Left renal cortex interstitium (tissue), 4 donors: Measurements from ENCODE around the gene PPP1R13L. TPM values are rescaled to one million over a fixed set of nuclear protein-coding genes. Genes with fewer than 3 reads are reported as not detected.

Experiments used
- DNase-seq, 4 donors: peaks; one replicate each; pipeline ENCODE4 v3.0.0-alpha.2; 2013; ENCODE audit warnings: low read depth in 4 of 4, low spot score in 2 of 4, missing footprints in 1 of 4
- polyA plus RNA-seq, 4 donors: library from polyadenylated mRNA; unstranded; fragments of 120-200 nt; gene quantifications; one replicate each; pipeline ENCODE4 v1.2.1, GENCODE V29; 2013; ENCODE audit not compliant: insufficient read length in 4 of 4

The PPP1R13L gene
- polyA plus RNA-seq, 4 donors: 7.5 to 16.5 (median 9.7) TPM

- peak; percentile 98 to 100 (median 99) for DNase-seq
Observed at GRCh38 chr19:45370410-45371204, 34.3 kb downstream of the PPP1R13L start, which contains the start of gene ERCC2. TSS of gene ERCC2 (minus strand) at chr19:45370573. CDS start at chr19:45370540, 33 bp downstream.

GRCh38 chr19:45368737-45369340 lies 36.0 kb downstream of the PPP1R13L start:
- no peak for DNase-seq

GRCh38 chr19:45368127-45368526 lies 36.7 kb downstream of the PPP1R13L start:
- no peak for DNase-seq

GRCh38 chr19:45364696-45365095 lies 40.2 kb downstream of the PPP1R13L start:
- DNase-seq: no peak

GRCh38 chr19:45363861-45364459 lies 40.9 kb downstream of the PPP1R13L start:
- DNase-seq: no peak

- no peak for DNase-seq
Observed at GRCh38 chr19:45362291-45362690, 42.6 kb downstream of the PPP1R13L start.

GRCh38 chr19:45361608-45362007 lies 43.3 kb downstream of the PPP1R13L start:
- no peak for DNase-seq

GRCh38 chr19:45358213-45358792 lies 46.6 kb downstream of the PPP1R13L start:
- no peak for DNase-seq

GRCh38 chr19:45357445-45357783 lies 47.5 kb downstream of the PPP1R13L start:
- no peak for DNase-seq

GRCh38 chr19:45356760-45357444 lies 48.0 kb downstream of the PPP1R13L start:
- no peak for DNase-seq

GRCh38 chr19:45355910-45356309 lies 49.0 kb downstream of the PPP1R13L start:
- no peak for DNase-seq

- no peak for DNase-seq
Observed at GRCh38 chr19:45355402-45355801, 49.5 kb downstream of the PPP1R13L start.

GRCh38 chr19:45354241-45354842 lies 50.5 kb downstream of the PPP1R13L start:
- DNase-seq: no peak

GRCh38 chr19:45352914-45353796 lies 51.7 kb downstream of the PPP1R13L start:
- DNase-seq: no peak

GRCh38 chr19:45352471-45352870 lies 52.4 kb downstream of the PPP1R13L start:
- no peak for DNase-seq

GRCh38 chr19:45352062-45352461 lies 52.8 kb downstream of the PPP1R13L start:
- DNase-seq: no peak

GRCh38 chr19:45351401-45351952 lies 53.4 kb downstream of the PPP1R13L start:
- DNase-seq: no peak

GRCh38 chr19:45350477-45351058 lies 54.3 kb downstream of the PPP1R13L start:
- no peak for DNase-seq
